NT2/D1 (cell line): ENCODE results near the gene VPS26A.

Source experiments
- DNase-seq: peaks from one replicate; pipeline ENCODE4 v3.0.0-alpha.2; 2011; ENCODE audit warnings: low read depth, low spot score
- H3K27me3 ChIP-seq: 2 replicates; pipeline ENCODE4 v1.6.0; 2011; ENCODE audit warnings: mild to moderate bottlenecking; ENCODE audit not compliant: insufficient read length, insufficient read depth
- H3K36me3 ChIP-seq: 2 replicates; pipeline ENCODE4 v1.6.1; 2011; ENCODE audit warnings: mild to moderate bottlenecking, low read length, mixed read lengths; ENCODE audit not compliant: insufficient read depth, insufficient read length
- H3K4me1 ChIP-seq: 2 replicates; pipeline ENCODE4 v1.5.1; 2011; ENCODE audit not compliant: insufficient read depth, insufficient read length
- H3K4me3 ChIP-seq: 2 replicates; pipeline ENCODE4 v1.5.1; 2011; ENCODE audit warnings: low read depth; ENCODE audit not compliant: insufficient read length
- H3K9ac ChIP-seq: 2 replicates; pipeline ENCODE4 v1.6.0; 2011; ENCODE audit warnings: low read depth; ENCODE audit not compliant: insufficient read length
- H3K9me3 ChIP-seq: 2 replicates; pipeline ENCODE4 v1.5.1; 2011; ENCODE audit warnings: mild to moderate bottlenecking, low read length; ENCODE audit not compliant: insufficient read depth
- SUZ12 ChIP-seq: IDR thresholded peaks from 2 replicates; pipeline ENCODE4 v1.6.1; 2011; ENCODE audit not compliant: insufficient read length, insufficient read depth; ENCODE audit errors: extremely low read depth
- YY1 ChIP-seq: IDR thresholded peaks from 2 replicates; pipeline ENCODE4 v1.6.1; 2011; ENCODE audit not compliant: insufficient read length, insufficient read depth
- ZNF274 ChIP-seq: IDR thresholded peaks from 2 replicates; pipeline ENCODE4 v1.6.1; 2011; ENCODE audit warnings: mild to moderate bottlenecking, low read depth, low read length

Gene VPS26A

GRCh38 chr10:69093933-69094332 is 30.0 kb upstream of the VPS26A start:
- no peaks in the 10 kb centered on the region for H3K4me1 ChIP-seq
- no peaks in the 10 kb centered on the region for H3K27me3 ChIP-seq
- no peak overlapping the region for H3K4me3 ChIP-seq
- DNase-seq = no peak
- H3K36me3 ChIP-seq = no peaks in the 10 kb centered on the region
- TF ChIP-seq ZNF274 = no peak
- no peak for TF ChIP-seq YY1
- TF ChIP-seq SUZ12 = no peak
- H3K9me3 ChIP-seq = no peaks in the 10 kb centered on the region
- no peak overlapping the region for H3K9ac ChIP-seq

- Histone ChIP-seq H3K4me3 (no peak overlapping the region), H3K9me3 (no peaks in the 10 kb centered on the region), H3K9ac (no peak overlapping the region), H3K27me3 (no peaks in the 10 kb centered on the region), H3K4me1 (no peaks in the 10 kb centered on the region), H3K36me3 (no peaks in the 10 kb centered on the region)
- TF ChIP-seq YY1 (no peak), ZNF274 (no peak), SUZ12 (no peak)
- DNase-seq = no peak
Measured at GRCh38 chr10:69096045-69096444, 27.9 kb upstream of the VPS26A start.

- no peak overlapping the region for H3K9ac ChIP-seq
- TF ChIP-seq SUZ12 = no peak
- TF ChIP-seq YY1 = no peak
- TF ChIP-seq ZNF274 = no peak
- no peak for DNase-seq
- no peaks in the 10 kb centered on the region for H3K27me3 ChIP-seq
- no peaks in the 10 kb centered on the region for H3K4me1 ChIP-seq
- H3K36me3 ChIP-seq = no peaks in the 10 kb centered on the region
- no peaks in the 10 kb centered on the region for H3K9me3 ChIP-seq
- no peak overlapping the region for H3K4me3 ChIP-seq
Measured at GRCh38 chr10:69097729-69098128, 26.2 kb upstream of the VPS26A start.

- H3K9me3 ChIP-seq = no peaks in the 10 kb centered on the region; the same call in 1 of the 2 replicates
- no peak overlapping the region for H3K9ac ChIP-seq
- H3K4me3 ChIP-seq = no peak overlapping the region
- H3K36me3 ChIP-seq = no peaks in the 10 kb centered on the region
- no peaks in the 10 kb centered on the region for H3K27me3 ChIP-seq
- TF ChIP-seq YY1 (no peak), ZNF274 (no peak), SUZ12 (no peak)
- no peak for DNase-seq
- H3K4me1 ChIP-seq = no peaks in the 10 kb centered on the region
Measured at GRCh38 chr10:69100136-69100872, 23.7 kb upstream of the VPS26A start.

GRCh38 chr10:69101451-69102095 is 22.4 kb upstream of the VPS26A start:
- Histone ChIP-seq H3K9me3 (no peaks in the 10 kb centered on the region; the same call in 1 of the 2 replicates), H3K9ac (no peak overlapping the region), H3K4me3 (no peak overlapping the region), H3K36me3 (no peaks in the 10 kb centered on the region), H3K27me3 (no peaks in the 10 kb centered on the region), H3K4me1 (no peaks in the 10 kb centered on the region)
- DNase-seq = no peak
- TF ChIP-seq ZNF274 (no peak), SUZ12 (no peak), YY1 (no peak)

- H3K36me3 ChIP-seq = no peaks in the 10 kb centered on the region
- TF ChIP-seq ZNF274 = no peak
- TF ChIP-seq YY1 = no peak
- H3K9me3 ChIP-seq = no peaks in the 10 kb centered on the region; the same call in 1 of the 2 replicates
- no peak overlapping the region for H3K4me3 ChIP-seq
- no peaks in the 10 kb centered on the region for H3K27me3 ChIP-seq
- H3K9ac ChIP-seq = no peak overlapping the region
- DNase-seq = no peak
- no peaks in the 10 kb centered on the region for H3K4me1 ChIP-seq
Measured at GRCh38 chr10:69102440-69102839, 21.5 kb upstream of the VPS26A start.

GRCh38 chr10:69103784-69104183 is 20.2 kb upstream of the VPS26A start:
- Histone ChIP-seq H3K4me1 (no peaks in the 10 kb centered on the region), H3K4me3 (no peak overlapping the region), H3K9ac (no peak overlapping the region), H3K36me3 (no peaks in the 10 kb centered on the region), H3K27me3 (no peaks in the 10 kb centered on the region), H3K9me3 (no peaks in the 10 kb centered on the region; the same call in 1 of the 2 replicates)
- no peak for TF ChIP-seq ZNF274
- TF ChIP-seq SUZ12 = no peak
- no peak for DNase-seq
